HuH-7 (cell line): ENCODE measurements around the gene CLEC9A.
"Not testable (repeated sequence)": the region's sequence is repeated elsewhere in the genome, so short reads cannot be mapped to it uniquely, and the experiment has no call there.

Experiments used
- DNase-seq: peaks from one replicate; pipeline ENCODE4 v3.0.0; 2011; ENCODE audit warnings: low spot score

Gene CLEC9A

DNA sequence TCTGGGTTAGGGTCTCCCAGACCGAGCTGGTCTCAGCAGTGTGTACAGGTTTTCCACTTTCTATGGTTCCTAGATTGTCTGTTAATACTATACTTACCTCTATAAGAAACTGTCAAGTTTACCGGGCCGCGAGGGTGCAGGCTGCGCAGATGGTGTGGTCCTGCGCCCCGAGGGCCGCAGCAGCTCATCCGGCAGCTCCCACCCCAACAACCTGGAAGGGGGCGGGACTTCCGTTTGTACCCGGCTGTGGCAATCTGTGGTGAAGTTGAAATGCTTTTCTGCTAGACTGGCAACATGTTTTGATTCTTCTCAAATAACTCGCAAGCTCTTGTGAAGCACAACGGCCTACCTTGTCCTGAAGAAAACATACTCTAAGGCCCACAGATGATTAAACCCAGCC lies at the start of gene CLEC9A:
CLEC9A (plus strand) TSS at position 237 of the 400 bp plus-strand sequence. CDS start 22,006 bp downstream, outside the sequence.
- no peak for DNase-seq

- no peak for DNase-seq
These were observed 38.6 kb upstream of the CLEC9A start for GRCh38 chr12:9991876-9992275.

- DNase-seq, result no peak
These were observed 38.2 kb upstream of the CLEC9A start for GRCh38 chr12:9992296-9992695.

DNA sequence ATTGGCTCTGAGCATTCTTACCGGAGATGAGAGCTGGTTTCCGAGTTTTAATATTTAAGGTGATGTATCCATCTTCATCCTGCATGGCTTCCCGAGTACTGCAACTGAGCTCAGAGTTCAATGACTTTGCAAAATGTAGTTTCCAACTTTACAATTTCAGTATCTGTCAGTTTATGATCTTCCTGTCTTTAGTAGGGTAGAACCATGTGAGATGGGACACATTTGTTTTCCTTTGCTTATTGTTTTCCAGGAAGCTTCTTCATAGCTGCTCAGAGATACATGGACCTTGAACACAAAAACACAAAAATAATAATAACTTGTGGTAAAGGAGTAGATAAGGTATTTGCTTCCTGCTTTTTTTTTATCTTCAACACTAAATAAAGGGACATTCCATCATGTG lies 31.5 kb upstream of the CLEC9A start, which contains the start of gene CLEC1B:
CLEC1B (minus strand) TSS at position 106 of the 400 bp plus-strand sequence; CDS start at position 85, 21 bp downstream.
- no peak for DNase-seq

GRCh38 chr12:10001171-10001776 lies 29.2 kb upstream of the CLEC9A start:
- no peak for DNase-seq

- no peak for DNase-seq
These were observed 17.7 kb upstream of the CLEC9A start for GRCh38 chr12:10012630-10013330.

- no peak for DNase-seq
These were observed 15.0 kb upstream of the CLEC9A start for GRCh38 chr12:10015450-10015849.

- DNase-seq, result no peak
These were observed 13.6 kb upstream of the CLEC9A start for GRCh38 chr12:10016881-10017280.

DNA sequence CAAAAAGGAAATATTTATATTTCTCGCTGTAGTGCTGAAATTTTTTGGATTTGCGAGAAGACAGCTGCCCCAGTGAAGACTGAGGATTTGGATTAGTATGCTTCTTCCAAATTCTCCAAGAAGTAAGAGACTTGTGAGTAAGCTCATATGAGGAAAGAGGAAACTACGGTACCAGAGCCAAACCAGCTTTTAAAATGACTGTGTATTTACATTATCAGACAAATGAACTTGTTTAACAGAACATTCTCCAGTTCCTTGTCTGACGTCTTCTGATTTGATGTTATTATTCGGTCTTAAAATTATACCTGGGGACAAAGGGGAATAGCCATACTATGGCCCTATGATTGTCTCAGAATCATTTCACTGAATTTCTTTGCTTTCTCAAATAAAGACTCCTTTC lies 12.1 kb upstream of the CLEC9A start:
- no peak for DNase-seq

DNA sequence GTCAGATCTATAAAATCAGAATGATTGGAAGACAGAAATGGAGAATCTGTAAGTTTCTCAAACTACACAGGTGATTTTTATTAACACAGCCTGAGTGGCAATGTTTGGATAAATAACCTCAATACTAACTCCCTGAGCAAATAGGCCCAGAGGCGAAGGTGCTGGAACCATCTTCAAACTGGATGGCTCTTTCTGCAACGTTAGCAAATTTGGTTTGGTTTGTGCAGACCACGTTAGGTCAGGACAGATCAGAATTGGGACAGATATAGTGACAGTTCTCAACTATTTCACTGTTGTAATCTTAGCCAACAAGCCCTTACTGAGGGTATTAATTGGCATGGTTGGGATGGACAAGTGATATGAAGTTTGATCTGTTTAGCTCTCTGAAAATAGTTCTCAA lies 9.1 kb upstream of the CLEC9A start:
- no peak for DNase-seq

GRCh38 chr12:10025236-10025635 lies 5.2 kb upstream of the CLEC9A start:
- no peak for DNase-seq

- DNase-seq, result not testable (repeated sequence)
These were observed 3.8 kb upstream of the CLEC9A start for GRCh38 chr12:10026666-10027065.

GRCh38 chr12:10027311-10027710 lies 3.2 kb upstream of the CLEC9A start:
- DNase-seq, result no peak

GRCh38 chr12:10027721-10028120 lies 2.8 kb upstream of the CLEC9A start:
- no peak for DNase-seq

- DNase-seq, result no peak
These were observed 839 bp downstream of the CLEC9A start for GRCh38 chr12:10031321-10031720.

- DNase-seq, result no peak
These were observed 1.3 kb downstream of the CLEC9A start for GRCh38 chr12:10031771-10032175.

GRCh38 chr12:10033783-10034545 lies 3.5 kb downstream of the CLEC9A start:
- DNase-seq, result no peak

DNA sequence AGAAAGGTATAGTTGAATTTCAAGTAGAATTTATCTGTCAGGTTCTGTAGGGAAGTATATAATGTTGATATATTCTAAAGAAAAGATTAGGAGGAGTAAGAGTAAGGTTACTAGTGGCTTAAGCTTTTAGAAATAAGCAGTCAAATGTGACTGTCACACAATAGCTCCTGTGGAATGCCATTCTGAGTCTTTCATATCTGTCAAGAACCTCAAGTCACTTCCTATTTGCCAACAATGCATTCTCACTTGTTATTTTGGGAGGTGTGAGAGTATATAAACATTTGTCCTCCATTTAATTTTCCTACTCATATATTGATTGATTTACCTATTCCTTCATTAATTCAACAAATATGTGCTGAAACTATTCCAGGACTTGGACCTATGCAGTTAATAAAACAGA lies 11.7 kb downstream of the CLEC9A start:
- no peak for DNase-seq

DNA sequence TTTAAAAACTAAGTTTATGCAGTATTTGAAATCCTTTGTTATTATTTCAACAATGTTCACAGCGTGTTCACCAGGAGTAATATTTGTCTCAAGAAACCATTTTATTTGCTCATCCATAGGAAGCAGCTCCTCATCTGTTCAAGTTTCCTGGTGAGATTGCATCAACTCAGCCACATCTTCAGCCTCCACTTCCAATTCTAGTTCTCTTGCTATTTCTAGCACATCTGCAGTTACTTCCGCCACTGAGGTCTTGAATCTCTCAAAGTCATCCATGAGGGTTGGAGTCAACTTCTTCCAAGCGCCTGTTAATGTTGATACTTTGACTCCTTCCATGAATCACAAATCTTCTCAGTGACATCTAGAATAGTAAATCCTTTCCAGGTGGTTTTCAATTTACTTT lies 18.0 kb downstream of the CLEC9A start:
- DNase-seq, result no peak

GRCh38 chr12:10052193-10052913 lies 21.9 kb downstream of the CLEC9A start:
- no peak for DNase-seq

DNA sequence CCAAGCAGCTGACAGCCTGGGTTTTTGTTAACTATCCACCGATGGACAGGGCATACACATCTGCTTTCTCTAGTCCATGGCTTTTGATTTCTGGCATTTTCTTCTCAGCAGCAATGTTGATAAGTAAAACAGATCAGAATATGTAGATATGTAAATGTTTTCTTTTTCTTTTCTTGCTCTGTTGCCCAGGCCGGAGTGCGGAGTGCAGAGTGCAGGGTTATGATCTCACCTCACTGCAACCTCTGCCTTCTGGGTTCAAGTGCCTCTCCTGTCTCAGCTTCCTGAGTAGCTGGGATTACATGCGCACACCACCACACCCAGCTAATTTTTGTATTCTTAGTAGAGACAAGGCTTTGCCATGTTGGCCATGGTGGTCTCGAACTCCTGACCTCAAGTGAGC lies 27.9 kb downstream of the CLEC9A start:
- DNase-seq, result no peak

DNA sequence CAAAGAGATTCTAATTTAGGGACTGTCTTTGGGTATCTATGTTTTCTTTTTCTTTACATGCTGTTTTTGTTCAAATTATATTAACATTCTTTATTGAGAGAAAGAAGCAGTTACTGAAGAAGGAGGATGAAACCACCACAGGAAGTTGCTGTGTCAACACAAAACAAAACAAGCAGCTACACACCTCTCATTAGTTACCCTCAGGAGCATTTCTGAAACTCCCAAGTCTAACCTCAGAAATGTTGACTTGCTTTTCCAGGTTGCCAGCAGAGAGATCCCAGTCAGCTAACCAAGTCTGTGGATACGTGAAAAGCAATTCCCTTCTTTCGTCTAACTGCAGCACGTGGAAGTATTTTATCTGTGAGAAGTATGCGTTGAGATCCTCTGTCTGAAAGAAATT lies 34.8 kb downstream of the CLEC9A start:
- no peak for DNase-seq
